GM18909 (cell line): ENCODE measurements around the gene GPR183.

Source experiments
- ATAC-seq: cut with Tn5 transposase; IDR thresholded peaks from one replicate; pipeline ENCODE4 v1.9.1; 2021; ENCODE audit warnings: mild to moderate bottlenecking; ENCODE audit not compliant: unreplicated experiment, poor library complexity

The GPR183 gene

GRCh38 chr13:99275093-99275469, 32.1 kb downstream of the GPR183 start:
- ATAC-seq, result no peak

GRCh38 chr13:99273128-99273527, 34.1 kb downstream of the GPR183 start:
- ATAC-seq, result no peak

- no peak for ATAC-seq
Observed at GRCh38 chr13:99272481-99272880, 34.7 kb downstream of the GPR183 start.

- ATAC-seq, result no peak
Observed at GRCh38 chr13:99271249-99271648, 36.0 kb downstream of the GPR183 start.

GRCh38 chr13:99270518-99270917, 36.7 kb downstream of the GPR183 start:
- no peak for ATAC-seq

GRCh38 chr13:99269627-99270241, 37.5 kb downstream of the GPR183 start:
- peak; percentile 73 for ATAC-seq

DNA sequence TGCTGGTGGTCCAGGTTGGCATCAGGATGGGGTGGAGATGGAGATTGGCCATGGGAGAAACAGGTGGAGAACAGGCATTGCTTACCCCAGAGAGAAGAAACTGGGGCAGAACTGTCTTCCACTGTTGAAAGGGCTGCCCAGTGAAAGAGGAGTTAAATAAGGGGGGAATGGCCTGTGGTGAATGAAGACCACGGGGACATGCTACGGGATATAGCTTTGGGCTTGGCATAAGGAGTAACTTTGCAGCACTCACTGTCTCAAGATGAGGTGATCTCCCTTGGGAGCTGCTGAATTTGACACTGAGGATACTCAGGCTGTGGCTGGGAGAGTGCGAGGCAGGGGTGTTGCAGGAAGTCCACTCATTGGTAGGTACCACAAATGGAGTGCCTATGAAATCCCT, 38.4 kb downstream of the GPR183 start:
- no peak for ATAC-seq

- ATAC-seq, result no peak
Observed at GRCh38 chr13:99267927-99268326, 39.3 kb downstream of the GPR183 start.

DNA sequence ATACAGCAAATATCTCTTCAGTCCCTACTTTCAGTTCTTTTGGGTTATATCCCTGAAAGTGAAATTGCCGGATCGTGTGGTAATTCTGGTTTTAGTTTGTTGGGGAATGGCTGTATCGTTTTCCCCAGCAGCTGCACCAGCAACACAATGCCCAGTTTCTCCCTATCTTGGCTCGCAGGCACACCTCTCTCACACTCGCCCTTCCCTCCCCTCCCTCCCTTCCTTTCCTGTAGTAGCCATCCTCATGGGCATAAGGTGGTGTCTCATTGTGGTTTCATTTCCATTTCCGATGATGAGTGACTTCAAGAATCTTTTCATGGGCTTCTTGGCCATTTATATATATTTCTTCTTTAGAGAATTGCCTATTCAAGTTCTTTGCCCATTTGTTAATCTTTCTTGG, 40.4 kb downstream of the GPR183 start:
- ATAC-seq, result no peak

DNA sequence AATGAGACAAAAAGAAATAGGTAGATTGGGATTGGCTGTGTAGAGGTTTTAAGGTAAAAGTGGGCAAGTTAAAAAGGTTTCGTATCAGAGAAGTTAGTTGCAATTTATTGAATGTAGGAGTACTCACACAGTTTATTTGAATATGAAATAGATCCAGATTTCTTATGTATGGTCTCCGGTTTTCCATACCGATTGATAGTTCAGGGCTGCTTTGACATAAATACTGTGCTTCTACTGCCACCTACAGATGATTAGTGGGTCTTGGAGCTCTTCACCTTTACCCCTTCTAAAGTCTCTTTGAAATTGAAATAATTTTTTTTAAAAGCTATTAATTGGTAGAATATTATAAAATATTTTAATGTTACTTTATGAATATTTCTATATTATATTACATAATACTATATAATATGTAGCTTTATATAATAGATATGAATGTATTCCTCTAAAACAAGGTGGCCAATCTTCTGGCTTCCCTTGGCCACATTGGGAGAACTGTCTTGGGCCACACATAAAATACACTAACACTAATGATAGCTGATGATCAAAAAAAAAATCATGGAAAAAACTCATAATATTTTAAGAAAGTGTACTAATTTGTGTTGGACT, 41.3 kb downstream of the GPR183 start:
- ATAC-seq, result peak; percentile 54

- no peak for ATAC-seq
Observed at GRCh38 chr13:99265162-99265800, 41.9 kb downstream of the GPR183 start.

DNA sequence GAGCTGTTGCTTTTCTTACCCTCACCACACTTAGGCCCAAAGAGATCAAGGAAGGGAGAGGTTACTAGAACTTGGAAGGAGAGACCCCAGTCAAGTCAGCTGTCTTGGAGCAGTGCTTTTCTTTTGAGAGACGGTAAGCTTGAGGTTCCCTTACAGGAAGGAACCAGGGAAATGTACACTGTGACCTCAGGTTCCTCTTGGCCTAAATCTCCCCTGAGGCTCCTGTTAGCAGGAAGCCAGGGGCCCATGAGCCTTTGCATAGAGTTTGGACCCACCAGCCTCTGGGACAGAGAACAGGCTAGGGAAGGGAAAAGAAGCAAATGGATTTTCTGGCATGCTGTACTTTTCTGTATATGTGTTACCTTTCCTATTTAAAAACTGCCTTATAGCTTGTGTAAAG, 43.1 kb downstream of the GPR183 start:
- no peak for ATAC-seq

DNA sequence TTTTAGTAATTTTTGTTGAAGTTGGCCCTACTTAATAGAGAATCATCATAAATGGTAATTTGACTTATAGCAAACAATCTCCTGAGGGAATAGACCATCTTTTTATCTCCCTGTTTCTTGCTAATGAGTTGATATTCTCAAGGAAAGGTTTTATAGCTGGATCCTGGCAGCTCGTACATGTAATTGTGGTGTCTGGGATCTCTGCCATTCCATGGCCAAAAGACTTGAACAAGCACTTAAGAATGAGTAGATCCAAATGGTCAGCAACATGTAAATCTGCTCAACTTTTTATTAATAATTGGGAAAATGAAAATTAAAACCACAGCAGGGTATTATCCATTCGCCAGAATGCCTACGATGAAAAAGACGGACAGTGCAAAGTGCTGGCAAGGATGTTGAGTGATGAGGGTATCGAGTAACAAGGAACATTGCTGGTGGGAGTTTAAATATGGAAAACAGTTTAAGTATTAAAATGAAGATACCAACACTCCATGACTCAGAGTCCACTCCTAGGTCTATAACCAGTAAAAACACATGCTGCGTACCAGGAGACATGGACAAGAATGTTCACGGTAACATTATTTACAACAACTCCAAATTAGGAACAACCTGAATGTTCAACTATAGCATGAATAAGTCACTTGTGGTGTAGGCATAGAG, 43.9 kb downstream of the GPR183 start:
- no peak for ATAC-seq

GRCh38 chr13:99261059-99261458, 46.1 kb downstream of the GPR183 start:
- ATAC-seq, result no peak

GRCh38 chr13:99260216-99260615, 47.0 kb downstream of the GPR183 start:
- ATAC-seq, result no peak

- peak; percentile 76 for ATAC-seq
Observed at GRCh38 chr13:99258946-99259345, 48.3 kb downstream of the GPR183 start.

GRCh38 chr13:99258210-99258860, 48.9 kb downstream of the GPR183 start, which contains the start of gene GPR18:
Gene GPR18, minus strand, starts transcription at chr13:99258379. Its CDS starts 2,507 bp downstream, at chr13:99255872.
- peak; percentile 91 for ATAC-seq

- ATAC-seq, result no peak
Observed at GRCh38 chr13:99257291-99257690, 49.9 kb downstream of the GPR183 start.

- no peak for ATAC-seq
Observed at GRCh38 chr13:99256709-99257108, 50.5 kb downstream of the GPR183 start.

- no peak for ATAC-seq
Observed at GRCh38 chr13:99256283-99256682, 50.9 kb downstream of the GPR183 start.

DNA sequence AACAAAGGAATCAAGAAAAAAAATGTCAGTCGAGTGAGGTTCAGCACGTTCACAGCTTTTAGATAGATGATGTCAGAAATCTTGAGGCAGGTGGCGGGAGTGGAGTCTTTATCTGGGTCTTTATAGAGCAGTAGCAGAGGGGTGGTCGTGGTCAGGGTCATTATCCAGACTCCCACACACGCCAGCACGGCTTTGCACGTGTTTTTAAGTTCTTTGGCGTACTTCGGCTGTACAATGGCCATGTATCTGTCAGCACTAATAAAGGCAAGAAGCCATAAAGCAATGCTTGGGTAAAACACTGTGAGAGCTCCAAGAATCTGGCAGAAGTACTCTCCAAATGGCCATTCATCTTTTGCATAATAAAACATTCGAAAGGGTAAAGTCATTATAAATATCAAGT, 51.9 kb downstream of the GPR183 start:
- no peak for ATAC-seq
